CD4-positive, alpha-beta T cell treated with Interleukin-17A for 4 hours (primary cell): ENCODE results near the gene OR6B3.
"Not testable (repeated sequence)": the region's sequence is repeated elsewhere in the genome, so short reads cannot be mapped to it uniquely, and the experiment has no call there.

Experiments used
- DNase-seq: peaks from one replicate; pipeline ENCODE4 v3.0.0-alpha.2; 2020; ENCODE audit warnings: mixed read lengths

OR6B3 gene

DNA sequence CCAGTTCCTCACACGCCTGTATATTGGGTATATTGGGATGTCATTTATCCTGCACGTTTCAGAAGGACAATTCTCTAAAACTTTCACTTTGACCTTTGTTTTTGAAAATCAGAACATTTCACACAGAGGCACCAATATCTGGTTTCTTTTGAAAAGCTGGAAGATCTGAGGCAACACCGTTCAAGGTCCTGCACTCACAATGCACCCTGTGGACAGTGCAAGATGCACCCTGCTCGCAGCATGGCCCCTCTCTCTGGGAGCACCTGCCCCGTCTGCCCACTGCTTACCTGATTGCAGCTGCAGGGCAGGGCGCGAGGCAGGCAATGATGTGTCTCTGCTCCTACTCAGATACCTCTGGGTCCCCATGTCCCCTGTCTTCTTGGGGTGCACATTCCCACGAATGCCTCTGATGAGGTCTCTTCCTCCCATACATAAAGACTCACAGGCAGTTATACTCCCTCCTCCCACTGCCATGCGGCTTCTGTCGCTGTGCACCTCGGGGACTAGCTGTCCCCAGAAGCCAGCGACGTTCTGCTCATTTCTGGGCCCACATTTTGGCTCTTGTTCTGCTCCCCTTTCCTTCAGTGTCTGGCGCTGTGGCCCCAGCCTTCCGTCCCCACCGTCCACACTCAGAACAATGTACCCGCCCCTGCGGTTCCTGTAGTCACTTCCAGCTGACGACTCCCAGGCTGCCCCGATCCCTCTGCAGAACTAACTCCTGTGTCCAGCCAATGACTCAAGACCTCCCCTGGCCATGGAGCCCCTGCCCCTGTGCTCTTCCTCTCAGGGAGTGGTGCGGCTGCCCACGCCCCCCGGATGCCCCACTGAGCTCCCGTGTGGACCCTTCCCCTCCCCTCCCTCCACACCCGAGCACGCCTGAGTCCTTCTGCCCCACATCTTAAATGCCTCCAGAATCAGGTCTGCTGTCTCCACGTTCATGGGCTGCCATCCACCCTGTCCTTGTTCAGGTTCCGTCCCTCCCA lies at the start of gene OR6B3:
Gene OR6B3, minus strand, starts transcription at position 349 of the 983 bp plus-strand sequence.
- no peak for DNase-seq

DNA sequence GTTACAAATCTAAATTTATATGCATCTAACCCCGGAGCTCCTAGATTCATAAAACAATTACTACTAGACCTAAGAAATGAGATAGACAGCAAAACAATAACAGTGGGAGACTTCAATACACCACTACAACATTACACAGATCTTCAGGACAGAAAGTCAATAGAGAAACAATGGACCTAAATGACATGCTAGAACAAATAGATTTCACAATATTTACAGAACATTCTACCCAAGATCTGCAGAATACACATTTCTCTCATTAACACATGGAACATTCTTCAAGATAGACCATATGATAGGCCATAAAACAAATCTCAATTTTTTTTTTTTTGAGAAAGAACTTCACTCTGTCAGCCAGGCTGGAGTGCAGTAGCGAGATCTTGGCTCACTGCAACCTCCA lies 45.0 kb upstream of the OR6B3 start:
- DNase-seq: no peak

DNA sequence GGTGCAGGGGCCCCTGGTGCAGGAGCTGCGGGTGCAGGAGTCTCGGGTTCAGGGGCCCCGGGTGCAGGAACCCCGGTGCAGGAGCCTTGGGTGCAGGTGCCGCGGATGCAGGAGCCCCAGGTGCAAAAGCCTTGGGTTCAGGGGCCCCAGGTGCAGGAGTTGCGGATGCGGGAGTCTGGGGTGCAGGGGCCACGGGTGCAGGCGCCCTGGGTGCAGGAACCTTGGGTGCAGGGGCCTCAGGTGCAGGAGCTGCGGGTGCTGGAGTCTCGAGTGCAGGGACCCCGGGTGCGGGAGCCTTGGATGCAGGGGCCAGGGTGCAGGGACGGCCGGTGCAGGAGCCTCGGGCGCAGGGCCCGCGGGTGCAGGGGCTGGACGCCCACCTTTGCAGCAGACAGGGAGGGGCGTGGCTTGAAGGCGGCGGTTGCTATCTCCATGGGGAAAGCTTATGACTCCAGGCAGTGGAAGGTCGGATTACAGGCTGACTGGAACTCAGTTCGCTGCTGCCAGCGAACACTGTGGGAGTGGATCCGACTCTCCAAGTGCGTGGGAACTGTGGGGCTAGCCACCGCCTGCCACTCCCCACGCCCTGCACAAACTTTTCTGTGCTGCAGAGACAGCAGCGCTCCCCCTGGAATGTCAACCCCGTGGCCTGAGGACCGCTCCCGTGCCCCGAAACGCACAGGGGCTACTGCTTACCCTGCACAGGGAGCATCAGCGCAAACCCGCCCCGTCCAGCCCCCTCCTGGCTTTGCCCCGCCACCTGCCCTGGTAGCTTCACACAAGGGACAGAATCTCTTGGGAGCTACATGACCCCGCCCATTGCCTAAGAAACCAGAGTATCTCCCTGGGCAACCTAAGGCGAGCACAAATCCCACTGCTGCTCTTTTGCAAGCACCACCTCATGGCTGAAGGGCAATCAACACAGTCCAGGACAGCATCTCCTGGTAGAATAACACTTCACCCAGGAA lies 42.5 kb upstream of the OR6B3 start:
- DNase-seq: no peak

DNA sequence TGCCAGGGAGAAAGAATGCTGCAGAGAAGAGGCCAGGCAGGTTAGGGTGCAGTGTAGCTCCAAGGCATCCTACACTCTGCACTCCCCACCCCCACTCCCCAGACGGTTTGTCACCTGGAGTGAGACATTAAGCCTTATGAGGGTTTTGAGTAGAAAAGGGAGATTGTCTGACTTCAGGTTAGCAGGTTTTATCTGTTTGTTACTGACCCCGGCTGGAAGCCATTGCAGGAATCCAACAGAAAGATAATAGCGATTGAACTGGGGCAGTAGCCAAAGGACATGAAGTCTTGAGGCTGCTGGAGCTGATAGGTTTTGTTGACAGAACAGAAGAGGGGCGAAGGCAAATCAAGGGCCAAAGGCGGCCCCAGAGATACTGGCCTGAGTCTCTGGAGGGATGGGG lies 36.0 kb upstream of the OR6B3 start:
- no peak for DNase-seq

DNA sequence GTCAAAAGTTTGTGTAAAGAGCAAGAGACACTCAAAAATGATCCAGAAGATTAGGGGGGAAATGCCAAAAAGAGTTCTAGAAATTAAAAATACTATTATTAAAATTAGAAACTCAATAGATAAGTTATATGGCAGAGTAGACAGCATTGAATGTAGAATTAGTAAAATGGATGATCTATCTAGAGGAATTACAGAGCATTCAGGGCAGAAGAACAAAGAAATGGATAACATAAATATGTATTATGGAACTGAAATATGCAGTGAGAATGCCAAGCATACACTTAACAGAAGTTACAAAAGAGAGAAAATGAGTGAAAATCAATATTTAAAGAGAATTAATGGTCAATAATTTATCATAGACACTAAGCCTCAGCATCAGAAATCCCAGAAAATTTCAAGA lies 33.2 kb upstream of the OR6B3 start:
- DNase-seq: no peak

DNA sequence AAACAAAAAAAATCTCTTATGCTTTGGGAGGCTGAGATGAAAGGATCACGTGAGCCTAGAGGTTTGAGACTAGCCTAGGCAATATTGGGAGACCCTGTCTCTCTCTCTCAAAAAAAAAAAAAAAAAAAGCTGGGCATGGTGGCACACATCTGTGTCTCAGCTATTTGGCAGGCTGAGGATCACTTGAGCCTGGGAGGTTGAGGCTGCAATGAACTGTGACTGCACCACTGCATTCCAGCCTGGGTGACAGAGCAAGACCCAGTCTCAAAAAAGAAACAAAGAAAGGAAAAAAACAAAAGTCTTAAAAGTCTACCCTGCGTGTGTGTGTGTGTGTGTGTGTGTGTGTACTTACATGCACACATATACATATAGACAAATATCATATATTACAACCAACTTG lies 25.3 kb upstream of the OR6B3 start:
- no peak for DNase-seq

DNA sequence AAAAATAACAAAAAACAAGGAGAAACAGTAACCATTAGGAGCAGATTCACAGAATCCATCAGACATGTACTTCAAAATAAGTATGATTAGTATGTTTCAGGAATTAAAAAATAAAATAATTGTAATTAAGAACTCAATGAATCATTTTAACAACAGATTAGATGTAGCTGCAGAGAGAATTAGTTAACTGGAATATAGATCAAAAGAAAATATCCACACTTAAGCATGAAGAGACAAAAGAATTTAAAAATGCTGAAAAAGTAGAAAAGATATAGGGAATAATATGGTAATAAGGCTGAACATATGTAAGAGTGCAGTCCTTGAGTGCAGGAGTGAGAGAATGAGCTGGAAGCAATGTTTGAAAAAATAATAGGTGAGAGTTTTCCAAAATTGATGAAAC lies 24.1 kb upstream of the OR6B3 start:
- DNase-seq: no peak

DNA sequence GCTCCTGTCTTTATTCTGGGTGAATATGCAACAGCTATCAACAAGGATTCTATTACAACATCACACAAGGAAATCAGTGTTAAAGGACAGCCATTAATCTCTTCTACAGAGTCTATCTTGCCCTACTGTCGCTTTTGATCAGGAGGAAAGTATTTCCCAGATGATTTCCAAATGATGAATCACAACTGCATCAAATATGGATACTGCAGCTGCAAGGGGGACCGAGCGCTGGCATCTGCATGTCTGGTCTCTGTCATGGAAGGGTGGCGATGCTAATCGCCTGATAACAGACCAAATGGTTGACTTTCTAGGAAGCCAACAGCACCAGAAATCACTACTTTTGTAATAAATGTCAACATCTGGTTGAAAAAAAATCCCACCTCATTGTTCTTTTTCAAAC lies 21.2 kb upstream of the OR6B3 start:
- no peak for DNase-seq

DNA sequence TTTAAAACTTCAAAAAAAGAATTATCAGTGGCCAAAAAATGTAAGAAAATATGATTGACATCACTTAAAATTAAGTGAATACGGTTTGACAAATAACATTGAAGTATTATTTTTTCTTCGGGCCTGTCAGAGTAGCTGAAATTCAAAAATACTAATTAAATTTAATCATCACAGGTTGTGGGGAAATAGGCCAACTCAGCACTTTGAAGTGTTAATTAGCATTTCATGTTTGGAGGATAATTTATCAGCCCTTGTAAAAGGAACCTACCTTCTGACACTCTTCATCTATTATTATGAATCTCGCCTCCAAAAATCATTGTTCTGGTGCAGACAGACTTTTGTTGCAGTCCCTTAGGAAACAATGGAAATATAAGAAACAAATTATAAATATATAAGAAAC lies 17.6 kb upstream of the OR6B3 start:
- DNase-seq: no peak

DNA sequence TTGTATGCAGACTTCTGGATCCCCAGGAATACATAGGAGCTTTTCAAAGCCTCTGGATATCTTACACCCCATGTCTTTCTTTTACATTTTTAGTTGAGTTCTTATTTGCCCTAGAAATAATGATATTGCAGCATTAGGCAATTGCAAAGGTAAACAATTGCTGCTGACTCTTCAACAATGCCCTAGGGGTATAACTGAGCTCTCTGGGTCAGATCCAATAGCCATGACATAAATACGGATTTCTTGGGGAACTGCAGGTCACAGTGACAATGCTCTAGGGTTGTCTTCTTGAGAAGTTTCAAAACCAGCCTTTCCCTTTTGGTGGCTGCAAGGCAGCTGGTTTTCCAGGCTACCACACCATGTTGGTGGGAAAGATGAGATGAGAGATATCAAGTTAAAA lies 16.5 kb upstream of the OR6B3 start:
- DNase-seq: no peak

DNA sequence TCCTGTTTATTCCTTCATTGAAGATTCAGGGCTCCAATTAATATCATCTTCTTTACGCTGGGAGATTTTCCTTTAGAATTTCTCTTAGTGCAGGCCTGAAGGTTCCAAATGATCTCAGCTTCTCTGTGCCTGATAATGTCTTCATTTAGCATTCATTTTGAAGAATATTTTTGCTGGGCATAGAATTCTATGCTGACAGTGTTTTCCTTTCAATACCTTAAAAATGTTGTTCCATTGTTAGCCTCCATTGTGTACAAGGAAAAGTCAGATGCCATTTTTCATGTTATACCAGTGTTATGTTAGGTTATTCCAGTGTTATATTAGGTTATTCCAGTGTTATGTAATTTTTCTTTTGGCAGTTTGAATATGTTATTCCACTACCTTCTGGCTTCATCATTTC lies 14.9 kb upstream of the OR6B3 start:
- DNase-seq: no peak

DNA sequence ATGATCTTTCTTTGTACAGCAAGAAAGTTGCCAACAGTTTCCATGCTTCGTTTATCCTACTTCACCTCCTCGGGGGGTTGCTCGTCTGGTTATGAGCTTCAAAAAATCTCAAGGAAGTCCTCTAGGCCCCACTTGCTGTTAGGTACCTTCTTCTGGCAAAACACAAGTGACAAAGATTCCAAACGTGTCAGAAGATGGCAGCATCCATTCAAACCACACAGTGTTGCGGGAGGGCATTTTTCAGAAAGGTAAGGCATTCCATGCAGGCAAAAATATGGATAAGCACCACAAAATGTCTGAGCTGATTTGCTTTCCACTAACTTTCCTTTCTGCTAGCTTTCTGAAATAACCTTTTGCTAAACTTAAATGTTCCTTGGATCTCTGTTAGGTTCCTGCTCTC lies 13.2 kb upstream of the OR6B3 start:
- no peak for DNase-seq

DNA sequence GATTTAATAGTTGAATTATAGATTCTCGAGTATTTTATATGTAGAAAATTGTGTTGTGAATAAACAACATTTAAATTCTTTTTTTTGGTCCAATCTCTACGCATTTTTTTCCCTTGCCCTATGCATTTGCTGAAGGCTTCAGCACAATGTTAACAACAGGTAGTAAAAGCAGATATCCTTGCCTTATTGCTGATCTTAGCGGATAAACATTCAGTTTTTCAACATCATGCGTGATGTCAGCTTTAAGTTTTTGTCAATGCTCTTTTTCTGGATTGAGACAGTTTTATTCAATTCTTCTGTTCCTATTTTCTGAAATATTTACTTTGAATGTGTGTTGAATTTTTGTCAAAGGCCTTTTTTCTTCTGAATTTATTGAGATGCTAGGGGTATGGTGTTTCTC lies 11.6 kb upstream of the OR6B3 start:
- no peak for DNase-seq

DNA sequence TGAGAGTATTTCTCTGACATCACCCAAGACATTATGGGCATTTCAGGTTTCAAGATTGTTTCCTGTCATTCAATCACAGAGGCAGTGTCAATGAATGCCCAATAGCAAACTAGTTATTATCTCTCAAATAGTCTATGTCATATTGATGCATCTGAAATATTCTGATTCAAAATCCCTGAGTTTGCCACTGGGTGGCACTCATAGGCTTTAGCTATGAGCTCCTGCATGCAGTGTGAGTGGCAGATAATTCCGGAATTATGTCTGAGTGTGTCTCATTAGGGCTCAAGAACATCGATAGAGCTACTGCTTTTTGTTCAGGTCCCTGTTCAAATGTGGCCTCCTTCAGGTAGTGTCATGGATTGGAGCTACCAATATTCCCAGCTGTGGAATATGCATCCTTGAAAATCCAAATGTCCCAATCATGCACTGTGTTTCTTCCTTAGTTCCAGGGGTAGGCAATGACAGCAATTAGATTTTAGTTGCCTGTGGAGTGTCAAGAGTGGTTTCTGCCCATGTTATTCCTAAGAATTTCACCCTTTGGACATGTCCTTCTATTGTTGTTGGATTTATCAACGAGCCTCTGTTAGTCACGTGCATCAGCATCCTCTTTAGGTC lies 7.8 kb upstream of the OR6B3 start:
- DNase-seq: peak; percentile 62

DNA sequence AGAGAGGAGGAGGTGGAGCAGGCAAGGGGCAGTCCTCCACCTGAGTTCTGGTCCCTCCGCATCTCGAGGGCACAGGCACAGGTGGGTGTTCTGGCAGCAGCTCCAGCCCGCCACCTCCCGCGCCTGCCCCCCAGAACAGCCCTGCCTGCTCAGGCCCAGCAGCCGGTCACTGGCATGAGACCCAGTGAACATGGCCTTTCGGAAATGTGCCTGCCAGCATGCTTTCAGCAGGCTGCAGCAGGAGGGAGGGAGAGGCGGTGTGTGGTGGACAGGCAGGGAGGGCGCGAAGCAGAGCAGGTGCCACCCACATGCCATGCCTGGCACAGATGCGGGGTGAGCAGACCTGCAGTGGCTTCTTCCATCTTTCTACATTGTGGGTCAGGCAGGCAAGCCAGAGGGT lies 3.4 kb upstream of the OR6B3 start:
- DNase-seq: no peak

DNA sequence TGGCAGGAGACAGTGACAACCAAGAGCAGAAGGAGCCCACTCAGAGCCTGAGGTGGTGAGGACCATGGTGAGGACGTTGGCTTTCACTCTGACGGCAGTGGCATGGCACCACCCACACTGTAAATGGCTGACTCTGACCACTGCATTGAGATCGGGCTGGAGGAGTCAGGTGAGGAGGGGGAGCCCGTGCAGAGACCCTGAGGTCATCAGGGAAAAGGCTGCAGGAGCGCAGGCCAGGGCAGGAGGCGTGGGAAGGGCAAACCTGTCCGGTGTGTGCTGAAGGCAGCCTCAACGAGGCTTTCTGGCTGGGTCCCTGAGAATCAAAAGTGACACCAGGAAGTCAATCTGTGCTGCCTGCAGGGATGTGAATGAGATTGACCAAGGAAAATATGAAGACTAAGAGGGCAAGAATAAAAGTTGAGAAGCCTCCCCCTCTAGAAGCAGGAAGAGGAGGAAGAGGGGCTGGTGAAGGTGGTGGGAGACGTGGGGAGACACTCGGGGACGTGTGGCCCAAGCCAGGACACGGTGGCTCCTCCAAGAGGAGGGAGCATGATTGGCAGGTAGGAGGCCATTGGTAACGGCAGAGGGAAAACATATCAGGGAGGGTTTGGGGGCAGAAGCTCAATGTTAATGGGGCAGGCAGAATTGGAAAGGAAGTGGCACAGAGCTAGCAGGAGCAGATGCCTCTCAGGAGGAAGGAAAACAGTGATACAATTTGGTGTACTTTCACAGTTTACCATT lies 2.0 kb upstream of the OR6B3 start:
- DNase-seq: no peak

DNA sequence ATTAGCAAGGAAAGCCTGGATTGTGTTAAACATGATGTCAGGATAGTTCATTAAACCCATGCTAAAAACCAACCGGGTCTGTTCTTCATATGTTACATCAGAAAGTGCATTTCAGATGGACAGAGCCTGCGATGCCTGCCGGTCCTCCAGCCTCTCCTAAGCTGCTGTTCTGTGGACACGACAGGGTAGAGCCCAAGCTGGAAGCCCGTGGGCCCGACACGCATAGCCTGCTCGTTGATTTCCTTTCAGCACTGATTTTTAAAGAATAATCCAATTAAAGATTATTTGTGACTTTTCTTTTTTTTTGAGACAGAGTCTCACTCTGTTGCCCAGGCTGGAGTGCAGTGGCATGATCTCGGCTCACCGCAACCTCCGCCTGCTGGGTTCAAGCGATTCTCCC lies 797 bp downstream of the OR6B3 start:
- no peak for DNase-seq

DNA sequence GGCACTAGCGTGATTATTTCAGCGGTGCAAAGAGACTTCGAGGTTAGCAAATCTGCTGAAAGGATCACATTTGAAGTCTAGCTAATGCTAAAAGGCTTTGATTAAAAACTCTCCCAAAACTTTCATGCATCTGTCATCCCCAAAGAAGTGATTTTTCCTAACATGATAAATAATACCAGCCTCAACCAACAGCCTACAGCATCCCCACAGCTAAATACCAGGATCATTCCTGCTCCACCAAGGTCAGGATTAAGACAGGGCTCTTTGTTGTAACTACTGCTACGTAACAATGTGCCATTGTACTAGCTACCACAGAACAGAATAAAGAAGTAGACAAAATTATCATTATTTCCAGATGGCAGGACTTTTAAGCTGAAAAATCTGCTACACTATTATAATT lies 1.6 kb downstream of the OR6B3 start:
- no peak for DNase-seq

DNA sequence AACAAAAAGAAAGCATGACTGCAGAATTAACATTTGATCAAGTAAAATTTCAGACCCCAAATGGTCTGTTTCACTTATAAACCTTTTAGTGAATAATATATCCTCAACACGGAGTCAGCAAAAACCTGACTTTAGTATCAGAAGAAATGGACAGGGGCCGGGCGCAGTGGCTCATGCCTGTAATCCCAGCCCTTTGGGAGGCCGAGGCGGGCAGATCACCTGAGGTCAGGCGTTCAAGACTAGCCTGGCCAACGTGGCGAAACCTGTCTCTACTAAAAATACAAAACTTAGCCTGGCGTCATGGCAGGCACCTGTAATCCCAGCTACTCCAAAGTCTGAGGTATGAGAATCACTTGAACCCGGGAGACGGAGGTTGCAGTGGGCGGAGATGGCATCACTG lies 3.0 kb downstream of the OR6B3 start:
- DNase-seq: no peak

DNA sequence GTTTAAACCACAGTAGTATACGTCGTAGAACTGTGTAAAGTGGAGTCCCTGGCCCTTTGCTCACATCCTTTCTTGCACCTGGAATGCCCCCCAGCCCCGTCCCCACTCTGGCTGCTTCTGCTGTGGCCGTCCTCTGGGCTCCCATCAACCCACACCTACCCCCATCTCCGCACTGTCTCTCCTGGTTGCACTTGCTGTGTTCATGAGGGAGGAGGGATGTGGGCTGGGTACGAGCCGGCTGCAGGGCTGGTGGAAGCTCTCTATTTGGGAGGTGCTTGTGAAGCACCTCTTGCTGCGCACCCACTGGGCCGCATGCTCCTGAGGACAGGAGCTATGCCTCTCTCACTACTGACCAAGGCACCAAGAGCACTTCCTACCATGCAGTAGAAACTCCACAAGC lies 5.1 kb downstream of the OR6B3 start:
- no peak for DNase-seq

DNA sequence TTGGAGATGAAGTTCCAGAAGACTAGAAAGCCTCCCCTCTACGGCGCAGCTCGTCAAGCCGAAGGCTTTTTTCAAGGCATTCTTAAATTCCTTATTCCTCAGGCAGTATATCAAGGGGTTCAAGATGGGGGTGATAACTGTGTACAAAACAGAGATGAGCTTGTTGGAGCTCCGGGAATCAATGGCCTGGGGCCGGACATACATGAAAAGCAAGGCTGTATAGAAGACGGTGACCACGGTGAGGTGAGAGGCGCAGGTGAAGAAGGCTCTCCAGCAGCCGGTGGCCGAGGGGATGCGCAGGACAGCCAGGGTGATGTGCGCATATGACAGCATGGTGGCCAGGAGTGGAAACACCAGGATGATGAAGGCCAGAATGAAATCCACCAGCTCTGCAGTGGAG lies 8.2 kb downstream of the OR6B3 start:
- no peak for DNase-seq

DNA sequence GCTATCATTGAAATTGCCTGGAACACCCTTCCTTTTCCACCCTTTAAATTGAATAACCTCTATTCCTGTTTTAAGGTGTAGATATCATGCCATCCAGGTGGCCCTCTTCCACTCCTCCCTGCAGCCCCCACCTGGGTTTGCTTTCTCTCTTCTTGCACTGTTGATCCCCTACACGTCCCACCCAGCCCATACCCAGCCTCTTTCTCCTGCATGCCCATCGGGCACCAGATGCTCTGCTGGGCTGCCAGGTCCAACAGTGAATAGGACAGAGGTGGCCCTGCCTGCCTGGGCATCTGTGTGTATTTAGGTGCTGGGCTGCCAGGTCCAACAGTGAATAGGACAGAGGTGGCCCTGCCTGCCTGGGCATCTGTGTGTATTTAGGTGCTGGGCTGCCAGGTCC lies 9.2 kb downstream of the OR6B3 start:
- not testable (repeated sequence) for DNase-seq
